ENCODE data around the gene UGT1A7. TPM values are rescaled to one million over a fixed set of nuclear protein-coding genes. Genes with fewer than 3 reads are reported as not detected.

Gene UGT1A7
- total RNA-seq, 3 donors from 2014 or later, result 0.10 TPM; not detected in 2

DNA sequence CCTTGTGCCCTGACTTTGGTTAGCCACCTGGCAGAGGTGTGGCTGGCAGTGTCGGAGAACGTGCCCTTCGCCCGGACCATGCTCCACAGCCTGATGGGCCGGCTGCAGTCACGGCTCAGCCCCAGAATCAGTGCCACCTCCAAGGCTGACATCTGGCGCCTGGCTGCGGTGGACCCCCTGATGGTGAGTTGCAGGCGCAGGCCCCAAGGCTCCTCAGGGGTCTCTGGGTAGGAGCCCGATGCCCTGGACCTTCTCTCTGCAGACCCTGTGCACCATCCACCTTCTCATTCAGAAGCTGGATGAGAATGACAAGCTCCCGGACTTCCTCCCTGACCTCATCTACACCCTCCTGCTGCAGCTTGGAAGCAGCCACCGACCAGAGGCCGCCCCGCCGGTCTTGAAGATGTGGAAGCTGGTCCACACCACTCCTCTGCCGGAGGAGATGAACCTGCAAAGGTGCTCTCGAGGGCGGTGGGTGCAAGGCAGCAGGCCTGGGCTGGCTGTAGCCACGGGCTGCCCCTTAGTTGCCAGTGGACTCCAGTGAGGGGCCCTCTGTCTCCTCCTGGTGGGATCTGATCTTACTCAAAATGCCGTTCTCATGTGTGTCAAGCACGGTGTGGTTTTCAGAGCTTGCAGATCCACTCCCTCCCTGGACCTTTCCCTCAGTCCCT is 140.5 kb downstream of the UGT1A7 start:
- no peaks in the 10 kb centered on the region for H3K36me3 Mint-ChIP-seq (ENCODE audit: insufficient read depth)
- no peaks in the 10 kb centered on the region for H3K9me3 Mint-ChIP-seq
- H3K4me1 Mint-ChIP-seq (ENCODE audit: low read depth), result no peaks in the 10 kb centered on the region
- no peak for ATAC-seq
- no peak overlapping the region for H3K4me3 Mint-ChIP-seq
- peaks cover 16% of the 10 kb centered on the region for H3K27me3 Mint-ChIP-seq (ENCODE audit: low read depth)
- no peak for DNase-seq

Other genes with a start within 250 kb of the UGT1A7 start
- gene USP40, start 115.1 kb upstream of the UGT1A7 start, total RNA-seq, result 10 to 100 TPM; 10.8 to 12.5 (median 11.5) TPM
- gene UGT1A8, start 64.3 kb upstream of the UGT1A7 start, total RNA-seq, result not detected
- gene UGT1A10, start 45.5 kb upstream of the UGT1A7 start, total RNA-seq, result not detected
- gene UGT1A9, start 10.0 kb upstream of the UGT1A7 start, total RNA-seq, result not detected
- under 1 TPM in 1 of 3 donors, not detected in 2; 0.24 TPM for gene UGT1A6, start 11.0 kb downstream of the UGT1A7 start, total RNA-seq
- gene UGT1A5, start 31.0 kb downstream of the UGT1A7 start, total RNA-seq, result not detected
- not detected for gene UGT1A4, start 36.8 kb downstream of the UGT1A7 start, total RNA-seq
- not detected for gene UGT1A3, start 47.1 kb downstream of the UGT1A7 start, total RNA-seq
- gene UGT1A1, start 78.4 kb downstream of the UGT1A7 start, total RNA-seq, result not detected
- gene MROH2A, start 96.4 kb downstream of the UGT1A7 start, total RNA-seq, result not detected
- 1 to 10 TPM; 4.3 to 6.2 (median 5.8) TPM for gene HJURP, start 172.6 kb downstream of the UGT1A7 start, total RNA-seq
- gene TRPM8, start 235.5 kb downstream of the UGT1A7 start, total RNA-seq, result under 1 TPM in 1 of 3 donors, not detected in 2; 0.11 TPM

Measured in activated T-cell treated with anti-CD3 and anti-CD28 coated beads, Interleukin-2, amount 50 U/mL, for 4 hours (primary cell).